Kidney (tissue), 14 donors: ENCODE measurements around the gene TXNL4A. TPM values are rescaled to one million over a fixed set of nuclear protein-coding genes. Genes with fewer than 3 reads are reported as not detected.
"Not testable (repeated sequence)": the region's sequence is repeated elsewhere in the genome, so short reads cannot be mapped to it uniquely, and the experiment has no call there.

Experiments used
- DNase-seq, 5 donors: peaks; one replicate each; pipeline ENCODE4 v3.0.0-alpha.2; 2013 to 2020
- FAIRE-seq: peaks from 2 replicates; lab custom pipeline; 2012; peaks lifted over from hg19 to GRCh38; lab: Jason Lieb, UNC
- H3K27ac ChIP-seq, 2 donors: one replicate each; pipeline ENCODE4 v1.7.0; 2013; ENCODE audit warnings: low read depth in 2 of 2, low read length in 2 of 2, inconsistent platforms in 1 of 2
- H3K27me3 ChIP-seq: one replicate; pipeline ENCODE4 v1.7.1; 2013; ENCODE audit warnings: low read length, inconsistent platforms; ENCODE audit not compliant: control insufficient read depth, insufficient read depth
- H3K36me3 ChIP-seq, 3 donors: one replicate each; pipeline versions ENCODE4 v1.7.0 to v1.7.1; 2013; ENCODE audit warnings: low read length in 3 of 3, control low read depth in 1 of 3, inconsistent platforms in 1 of 3; ENCODE audit not compliant: insufficient read depth in 3 of 3, control insufficient read depth in 2 of 3
- H3K4me1 ChIP-seq, 3 donors: one replicate each; pipeline versions ENCODE4 v1.7.0 to v1.7.1; 2013; ENCODE audit warnings: low read length in 3 of 3, inconsistent platforms in 1 of 3, low read depth in 1 of 3; ENCODE audit not compliant: control insufficient read depth in 2 of 3, insufficient read depth in 2 of 3
- H3K4me3 ChIP-seq, 3 donors: one replicate each; pipeline versions ENCODE4 v1.7.0 to v1.8.1; 2013; ENCODE audit warnings: low read length in 3 of 3, control low read depth in 1 of 3, inconsistent platforms in 1 of 3
- H3K9ac ChIP-seq, 3 donors: one replicate each; pipeline versions ENCODE4 v1.7.0 to v1.7.1; 2013; ENCODE audit warnings: low read length in 3 of 3, control low read depth in 1 of 3, inconsistent platforms in 1 of 3
- H3K9me3 ChIP-seq, 3 donors: one replicate each; pipeline versions ENCODE4 v1.7.0 to v1.7.1; 2013; ENCODE audit warnings: low read length in 3 of 3, control low read depth in 1 of 3, inconsistent platforms in 1 of 3; ENCODE audit not compliant: control insufficient read depth in 2 of 3, insufficient read depth in 1 of 3
- CTCF ChIP-seq: IDR thresholded peaks from 3 replicates; pipeline ENCODE4 v1.5.1; 2012; ENCODE audit warnings: mild to moderate bottlenecking, moderate library complexity, borderline replicate concordance; ENCODE audit not compliant: insufficient read depth; ENCODE audit errors: extremely low read depth
- intact Hi-C: fragments of 100-400 bp; cut with DNase I; formaldehyde crosslinking; loops from one replicate; pipeline ENCODE4 v1.11.1; 2022
- polyA plus RNA-seq: library from polyadenylated mRNA; stranded (reverse); fragments of 350-450 nt; fragmentation: Illumina TruSeq; extraction: RNeasy Lipid Tissue Mini Kit (QIAGEN cat#74804); gene quantifications from one replicate; pipeline ENCODE4 v1.2.3, GENCODE V29; 2014; ENCODE audit warnings: low read depth, low replicate concordance; ENCODE audit not compliant: insufficient read depth
- total RNA-seq: library from RNA; stranded (reverse); fragmentation: NEBNext Ultra II Directional; extraction: Animal tissue kit (Norgen Biotek cat#: 25700); gene quantifications from one replicate; pipeline ENCODE4 v1.2.1, GENCODE V29; 2021
- donor health status: control.
- donor health status: control.
- donor health status: control.
- donor health status: control.
- donor health status: control.
- donor health status: DM: yes; HTN: yes; CAD: no.
- donor health status: Normal renal cell carcinoma (clear cell type).

The TXNL4A gene
- total and polyA plus RNA-seq, 2 donors from 2014 or later: 76.7 to 178 TPM

GRCh38 chr18:80004600-80005342 lies 16.4 kb upstream of the TXNL4A start:
- Histone ChIP-seq H3K9me3 (no peaks in the 10 kb centered on the region), H3K4me1 (peaks cover 0 to 6% (median 0%) of the 10 kb centered on the region in 3 donors), H3K27ac (no peak overlapping the region), H3K36me3 (no peaks in the 10 kb centered on the region), H3K9ac (no peak overlapping the region), H3K4me3 (no peak overlapping the region), H3K27me3 (no peaks in the 10 kb centered on the region)
- no peak for DNase-seq
- intact Hi-C loops: no loop called here
- no peak for TF ChIP-seq CTCF
- no peak for FAIRE-seq

GRCh38 chr18:80002468-80002867 lies 14.1 kb upstream of the TXNL4A start:
- FAIRE-seq (no peak), DNase-seq (no peak)
- peaks cover 0 to 6% (median 0%) of the 10 kb centered on the region in 3 donors for H3K4me1 ChIP-seq
- no peak overlapping the region for H3K9ac ChIP-seq
- no peak for TF ChIP-seq CTCF
- no peaks in the 10 kb centered on the region for H3K36me3 ChIP-seq
- intact Hi-C loops: no loop called here
- no peak overlapping the region for H3K4me3 ChIP-seq
- no peaks in the 10 kb centered on the region for H3K27me3 ChIP-seq
- no peak overlapping the region for H3K27ac ChIP-seq
- H3K9me3 ChIP-seq: no peaks in the 10 kb centered on the region

GRCh38 chr18:80000877-80001276 lies 12.5 kb upstream of the TXNL4A start:
- H3K36me3 ChIP-seq: no peaks in the 10 kb centered on the region
- TF ChIP-seq CTCF: no peak
- no peak overlapping the region for H3K4me3 ChIP-seq
- H3K9me3 ChIP-seq: no peaks in the 10 kb centered on the region
- H3K27me3 ChIP-seq: no peaks in the 10 kb centered on the region
- intact Hi-C loops: no loop called here
- no peak for DNase-seq
- no peak overlapping the region for H3K27ac ChIP-seq
- FAIRE-seq: no peak
- peaks cover 0 to 6% (median 0%) of the 10 kb centered on the region in 3 donors for H3K4me1 ChIP-seq
- no peak overlapping the region for H3K9ac ChIP-seq

GRCh38 chr18:79999701-80000100 lies 11.3 kb upstream of the TXNL4A start:
- H3K4me1 ChIP-seq: not testable (repeated sequence)

More at GRCh38 chr18:79999701-80000100, 11.3 kb upstream of the TXNL4A start:
- H3K9me3 ChIP-seq, H3K36me3 ChIP-seq, H3K27ac ChIP-seq, H3K9ac ChIP-seq, H3K4me3 ChIP-seq, intact Hi-C loops, DNase-seq, H3K27me3 ChIP-seq, FAIRE-seq: not testable (repeated sequence)
